HepG2 (cell line): ENCODE results near the gene ZNF503. TPM values are rescaled to one million over a fixed set of nuclear protein-coding genes. Genes with fewer than 3 reads are reported as not detected.

ENCODE experiments used
- ATAC-seq: fragments of 200-7000 bp; cut with Tn5 transposase; 3 replicates; pipeline ENCODE4 v1.9.1; 2020; ENCODE audit warnings: mild to moderate bottlenecking, moderate library complexity
- BruUV-seq: library from RNA; stranded (reverse); fragments of 400-500 nt; replicated peaks from 2 replicates; lab custom pipeline; 2021; lab: Mats Ljungman, UMichigan
- CTCF ChIA-PET: fragments of 300-600 bp; formaldehyde crosslinking; extraction: SDS; loops from one replicate; lab custom pipeline; 2021; ENCODE audit warnings: low total read pairs, inconsistent platforms, low intra/inter-chr PET ratio; lab: Yijun Ruan, JAX
- POLR2A ChIA-PET: fragments of 350-600 bp; sonication (Branson Sonifier 250); formaldehyde crosslinking; loops from one replicate; lab custom pipeline; 2020; ENCODE audit warnings: antibody characterized with exemption, inconsistent platforms; lab: Yijun Ruan, JAX
- DNase-seq: peaks from one replicate; pipeline ENCODE4 v3.0.0-alpha.2; 2015; ENCODE audit warnings: low spot score
- FAIRE-seq: peaks from 3 replicates; lab custom pipeline; 2011; peaks lifted over from hg19 to GRCh38; lab: Jason Lieb, UNC
- H2AFZ ChIP-seq: one replicate; pipeline ENCODE4 v1.6.1; 2011; ENCODE audit warnings: low read length, inconsistent platforms
- H3K27ac ChIP-seq: fragments of 300-600 bp; 3 replicates; pipeline ENCODE4 v1.8.0; 2011; ENCODE audit warnings: mixed run types, mild to moderate bottlenecking, mixed read lengths, low read length, inconsistent platforms; ENCODE audit not compliant: insufficient read depth; ENCODE audit errors: extremely low read length
- H3K27me3 ChIP-seq, 2 experiments: fragments of 200-600 bp in 1 of 2; 2 replicates in 1 of 2; 3 replicates in 1 of 2; pipeline versions ENCODE4 v1.6.0 to v1.8.0; 2011; ENCODE audit warnings: low read length in 2 of 2, mild to moderate bottlenecking in 2 of 2, moderate library complexity in 2 of 2, inconsistent platforms in 1 of 2; ENCODE audit not compliant: insufficient read depth in 2 of 2, control insufficient read depth in 1 of 2
- H3K36me3 ChIP-seq, 2 experiments: fragments of 200-600 bp in 1 of 2; replicated peaks in 1 of 2; 2 replicates in 1 of 2; 3 replicates in 1 of 2; pipeline versions ENCODE4 v1.5.1 to v1.8.0; 2011; ENCODE audit warnings: low read length in 2 of 2, inconsistent platforms in 1 of 2; ENCODE audit not compliant: insufficient read depth in 2 of 2, control insufficient read depth in 1 of 2
- H3K4me1 ChIP-seq: 2 replicates; pipeline ENCODE4 v1.5.1; 2012; ENCODE audit warnings: low read length, inconsistent platforms; ENCODE audit not compliant: insufficient read depth
- H3K4me2 ChIP-seq: 2 replicates; pipeline ENCODE4 v1.6.0; 2011; ENCODE audit warnings: low read depth, low read length, inconsistent platforms
- H3K4me3 ChIP-seq, 3 experiments: fragments of 200-600 bp in 1 of 3; sonication (generic), shearing (Covaris generic) in 1 of 3; replicated peaks in 1 of 3; 2 replicates each; pipeline ENCODE4 v1.5.1; 2011 to 2016; ENCODE audit warnings: low read length in 3 of 3, inconsistent platforms in 2 of 3, low read depth in 2 of 3, mild to moderate bottlenecking in 2 of 3, control low read depth in 1 of 3, mixed read lengths in 1 of 3; ENCODE audit not compliant: insufficient read depth in 1 of 3
- H3K79me2 ChIP-seq: one replicate; pipeline ENCODE4 v1.6.1; 2011; ENCODE audit warnings: low read length, inconsistent platforms; ENCODE audit not compliant: insufficient read depth
- H3K9ac ChIP-seq: 2 replicates; pipeline ENCODE4 v1.6.0; 2011; ENCODE audit warnings: mild to moderate bottlenecking, low read depth, low read length, inconsistent platforms; ENCODE audit not compliant: insufficient read depth
- H3K9me3 ChIP-seq: 2 replicates; pipeline ENCODE4 v1.5.1; 2012; ENCODE audit warnings: mild to moderate bottlenecking, low read length
- H4K20me1 ChIP-seq: 2 replicates; pipeline ENCODE4 v1.6.0; 2011; ENCODE audit warnings: inconsistent platforms, mild to moderate bottlenecking, low read length, moderate library complexity; ENCODE audit not compliant: insufficient read depth
- CHD4 ChIP-seq: fragments of 200-600 bp; sonication (generic); IDR thresholded peaks from 2 replicates; pipeline ENCODE4 v1.7.0; 2017; ENCODE audit warnings: mild to moderate bottlenecking, low read length, borderline replicate concordance
- FOSL2 ChIP-seq: sonication (generic); formaldehyde crosslinking; IDR thresholded peaks from 2 replicates; pipeline ENCODE4 v1.4.0; 2020; ENCODE audit warnings: missing genetic modification reagents
- GTF2F1 ChIP-seq: fragments of 150-350 bp; IDR thresholded peaks from 2 replicates; pipeline ENCODE4 v1.6.1; 2014; ENCODE audit warnings: low read length
- KDM1A ChIP-seq: IDR thresholded peaks from 2 replicates; pipeline ENCODE4 v1.6.1; 2016; ENCODE audit warnings: missing compliant biosample characterization
- MAFK ChIP-seq, 2 experiments: IDR thresholded peaks in 1 of 2; conservative IDR thresholded peaks in 1 of 2; 2 replicates each; pipeline ENCODE4 v1.6.1; 2011; ENCODE audit warnings: improper control_type of control experiment in 2 of 2, low read length in 2 of 2
- POLR2A ChIP-seq, 2 experiments: IDR thresholded peaks; 2 replicates each; pipeline ENCODE4 v1.6.1; 2011; ENCODE audit warnings: low read depth in 2 of 2, low read length in 2 of 2, mild to moderate bottlenecking in 1 of 2, moderate library complexity in 1 of 2; ENCODE audit not compliant: insufficient read depth in 1 of 2
- TBP ChIP-seq: sonication (generic); formaldehyde crosslinking; IDR thresholded peaks from 2 replicates; pipeline ENCODE4 v1.5.0; 2020; ENCODE audit warnings: missing genetic modification reagents
- ZBTB7A ChIP-seq: sonication (generic); formaldehyde crosslinking; IDR thresholded peaks from 2 replicates; pipeline ENCODE4 v1.8.0; 2022; ENCODE audit warnings: mild to moderate bottlenecking, missing genetic modification reagents
- ZNF253 ChIP-seq: sonication (generic); formaldehyde crosslinking; IDR thresholded peaks from 2 replicates; pipeline ENCODE4 v1.8.0; 2022; ENCODE audit warnings: mild to moderate bottlenecking, missing genetic modification reagents, borderline replicate concordance
- ZNF367 ChIP-seq: sonication (generic); formaldehyde crosslinking; IDR thresholded peaks from 2 replicates; pipeline ENCODE4 v1.4.0; 2020; ENCODE audit warnings: missing genetic modification reagents, borderline replicate concordance
- ZNF598 ChIP-seq: sonication (generic); formaldehyde crosslinking; IDR thresholded peaks from 2 replicates; pipeline ENCODE4 v1.5.1; 2020; ENCODE audit warnings: mild to moderate bottlenecking, missing genetic modification reagents, borderline replicate concordance
- ZNF629 ChIP-seq: sonication (generic); formaldehyde crosslinking; conservative IDR thresholded peaks from 2 replicates; pipeline ENCODE4 v1.5.0; 2020; ENCODE audit warnings: missing genetic modification reagents
- WGBS: methylation state at CpG from one replicate; pipeline ENCODE4 v1.1.6; 2017; ENCODE audit warnings: low lambda C conversion rate; 5-methylcytosine and 5-hydroxymethylcytosine counted together
- in situ Hi-C: cut with HindIII; loops from 2 replicates; pipeline ENCODE4 v1.10.0; 2017; ENCODE audit warnings: low pct_unique_long_range_greater_than_20kb; ENCODE audit not compliant: extremely low pct_ligation_motif_present
- intact Hi-C: fragments of 100-400 bp; cut with micrococcal nuclease; formaldehyde crosslinking; loops from one replicate; pipeline ENCODE4 v1.10.0; 2022; ENCODE audit not compliant: unreplicated experiment
- polyA plus RNA-seq, 8 experiments: library from polyadenylated mRNA; depleted of rRNA in 3 of 8; stranded (reverse) in 7 of 8; unstranded in 1 of 8; fragments of >200 nt; fragmentation: Illumina TruSeq in 4 of 8; extraction: Trizol in 4 of 8; gene quantifications; 2 replicates each; pipeline versions ENCODE4 v1.2.1 to v1.2.3, GENCODE V29; 2011 to 2016; ENCODE audit warnings: low read depth in 4 of 8, missing spikeins in 1 of 8, mixed read lengths in 1 of 8; ENCODE audit not compliant: insufficient read depth in 1 of 8
- total RNA-seq, 5 experiments: library from RNA; depleted of rRNA; stranded (reverse); fragments of >200 nt; fragmentation: Illumina TruSeq; extraction: Trizol; gene quantifications; 2 replicates each; pipeline ENCODE4 v1.2.3, GENCODE V29; 2016; ENCODE audit warnings: low read depth in 1 of 5

ZNF503 gene
- total and polyA plus RNA-seq, 2 of the 13 experiments (the other 11 are each of a cell fraction or from before 2014, with no cell fraction given): 2.7 to 8.3 TPM

DNA sequence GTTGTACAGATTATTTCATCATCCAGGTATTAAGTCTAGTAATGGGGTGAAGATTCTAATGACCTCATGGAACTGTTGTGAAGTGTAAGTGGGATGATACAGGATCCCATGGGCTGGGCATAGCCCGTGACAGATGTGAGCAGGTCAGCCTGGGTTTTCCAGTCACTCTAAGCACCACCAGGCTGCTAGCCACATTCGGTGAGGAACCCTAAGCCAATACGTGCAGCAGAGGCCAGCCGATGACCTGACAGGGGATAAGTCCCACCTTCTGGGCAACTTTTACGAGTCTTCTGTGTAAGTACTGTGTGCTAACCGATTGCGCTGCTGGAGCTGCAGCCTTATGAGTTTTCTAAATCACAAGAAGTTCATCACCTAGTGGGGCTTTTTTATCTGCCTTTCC, 7.3 kb downstream of the ZNF503 start:
- Histone ChIP-seq H3K36me3 (peaks cover 1 to 18% of the 10 kb centered on the region in 2 experiments; a peak in 2 of 5 replicates), H3K4me3 (no peak overlapping the region), H3K27me3 (no peaks in the 10 kb centered on the region), H2AFZ (no peak overlapping the region), H4K20me1 (peaks cover 12% of the 10 kb centered on the region; the same call in 1 of the 2 replicates), H3K4me1 (peaks cover 13% of the 10 kb centered on the region), H3K9ac (no peak overlapping the region), H3K9me3 (no peaks in the 10 kb centered on the region), H3K79me2 (peaks cover 15% of the 10 kb centered on the region), H3K4me2 (no peak overlapping the region), H3K27ac (no peak overlapping the region)
- FAIRE-seq: no peak
- in situ Hi-C loops (loop anchor here (10.0 kb wide), 1 partner anchor 641 kb away; no protein-coding TSS in a partner anchor), intact Hi-C loops (no loop called here)
- peak; percentile 8; the same call in 1 of the 3 replicates for ATAC-seq
- DNase-seq: no peak
- POLR2A ChIA-PET: no interaction called here
- CTCF ChIA-PET: no interaction called here
- TF ChIP-seq ZNF598 (no peak), POLR2A (IDR thresholded peaks at IDR 0.05; ENCODE audit: insufficient read depth in 1 of 2, low read depth in 2 of 2, low read length in 2 of 2) (0 out of 4 replicates have a peak, but pooled peaks of 1 of the 2 experiments have one; percentile 15)
- no TSS peak for BruUV-seq
- 100% methylated on average over 3 of the region's 7 CpGs for WGBS

DNA sequence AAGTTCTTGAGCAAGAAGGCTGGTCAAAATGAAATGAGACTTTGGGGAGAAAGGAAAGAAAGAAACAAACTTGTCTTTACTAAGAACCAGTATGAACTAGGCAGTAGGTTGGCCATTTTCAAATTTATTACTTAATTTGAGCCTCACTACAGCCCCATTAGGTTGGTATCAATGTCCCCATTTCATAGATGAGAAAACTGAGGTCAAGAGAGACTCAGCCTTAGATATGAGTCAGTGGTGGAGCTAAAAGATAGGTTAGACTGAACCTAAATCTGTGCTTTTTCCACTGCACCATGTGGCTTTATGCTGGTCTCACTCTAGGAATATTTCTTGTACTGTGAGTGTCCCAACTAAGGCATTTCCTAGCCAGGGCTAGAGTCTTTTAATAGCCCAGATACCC, 8.8 kb downstream of the ZNF503 start:
- no TSS peak for BruUV-seq

More for the DNA sequence above, 8.8 kb downstream of the ZNF503 start:
- in situ Hi-C loops: loop anchor here (10.0 kb wide), 1 partner anchor 642 kb away; no protein-coding TSS in a partner anchor
- POLR2A ChIA-PET: interaction anchor here (1.0 kb wide), 1 partner anchor 9 kb away, joined by 4 read pairs; the partner anchor contains the start of gene ZNF503
- CTCF ChIA-PET: no interaction called here
- TF ChIP-seq GTF2F1 (no peak), ZBTB7A (CRISPR knock-in tag) (no peak), KDM1A (no peak), ZNF253 (CRISPR knock-in tag) (no peak), CHD4 (0 out of 2 replicates have a peak, but pooled peaks have one; percentile 42), TBP (no peak), FOSL2 (CRISPR knock-in tag) (no peak), ZNF367 (CRISPR knock-in tag) (no peak), MAFK (conservative IDR thresholded peaks at IDR 0.05 in 1 of 2, IDR thresholded peaks at IDR 0.05 in 1 of 2; ENCODE audit: low read length in 2 of 2) (no peak), ZNF629 (CRISPR knock-in tag) (peak; percentile 74)
- Histone ChIP-seq H2AFZ (no peak overlapping the region), H4K20me1 (peaks cover 2% of the 10 kb centered on the region; the same call in 1 of the 2 replicates), H3K27me3 (no peaks in the 10 kb centered on the region), H3K4me2 (no peak overlapping the region), H3K36me3 (0 out of 5 replicates have a peak, but pooled peaks cover 0 to 4% of the 10 kb centered on the region in 2 experiments), H3K9ac (no peak overlapping the region), H3K27ac (no peak overlapping the region), H3K4me3 (no peak overlapping the region), H3K4me1 (no peaks in the 10 kb centered on the region), H3K9me3 (no peaks in the 10 kb centered on the region), H3K79me2 (peaks cover 2% of the 10 kb centered on the region)
- intact Hi-C loops: no loop called here
- FAIRE-seq: no peak
- no peak for ATAC-seq
- no peak for DNase-seq
